HEK293 (cell line): ENCODE measurements around the gene ABR.

ENCODE experiments used
- CTCF ChIA-PET: fragments of 350-600 bp; formaldehyde crosslinking; extraction: SDS; loops from one replicate; lab custom pipeline; 2021; ENCODE audit warnings: antibody characterized with exemption; lab: Yijun Ruan, JAX
- POLR2A ChIA-PET: fragments of 300-600 bp; formaldehyde crosslinking; extraction: SDS; loops from one replicate; lab custom pipeline; 2020; ENCODE audit warnings: antibody characterized with exemption, inconsistent platforms; lab: Yijun Ruan, JAX
- H3K27ac ChIP-seq: fragments of 200-500 bp; sonication (Bioruptor generic); 2 replicates; pipeline ENCODE4 v1.5.1; 2014; ENCODE audit warnings: low read depth, low read length, control low read depth, inconsistent platforms; ENCODE audit errors: extremely low read depth
- H3K36me3 ChIP-seq, 2 experiments: fragments of 200-500 bp in 1 of 2; sonication (Bioruptor generic) in 1 of 2; 1 replicate in 1 of 2; 2 replicates in 1 of 2; pipeline ENCODE4 v1.5.1; 2014 to 2017; ENCODE audit warnings: inconsistent platforms in 2 of 2, low read length in 2 of 2; ENCODE audit not compliant: control insufficient read depth in 2 of 2, insufficient read depth in 1 of 2
- H3K4me1 ChIP-seq: fragments of 200-500 bp; sonication (Bioruptor generic); 2 replicates; pipeline ENCODE4 v1.5.1; 2014; ENCODE audit warnings: mild to moderate bottlenecking, low read length, inconsistent platforms; ENCODE audit not compliant: control insufficient read depth, insufficient read depth
- H3K4me3 ChIP-seq: 2 replicates; pipeline ENCODE4 v1.5.1; 2011; ENCODE audit warnings: low read depth, mild to moderate bottlenecking, control low read depth, low read length, moderate library complexity
- H3K9me3 ChIP-seq: fragments of 200-500 bp; sonication (Bioruptor generic); 2 replicates; pipeline ENCODE4 v1.5.1; 2014; ENCODE audit warnings: low read depth, low read length, inconsistent platforms; ENCODE audit not compliant: control insufficient read depth, insufficient read depth
- EGR2 ChIP-seq: fragments of 450-650 bp; formaldehyde crosslinking; IDR thresholded peaks from 2 replicates; pipeline ENCODE4 v1.5.1; 2016; ENCODE audit warnings: low read depth, missing biosample characterization, missing genetic modification characterization
- GLIS1 ChIP-seq: fragments of 450-650 bp; formaldehyde crosslinking; IDR thresholded peaks from 2 replicates; pipeline ENCODE4 v1.5.1; 2016; ENCODE audit warnings: missing biosample characterization, missing genetic modification characterization
- INSM2 ChIP-seq: fragments of 450-650 bp; formaldehyde crosslinking; IDR thresholded peaks from 2 replicates; pipeline ENCODE4 v1.5.1; 2016; ENCODE audit warnings: missing biosample characterization, missing genetic modification characterization
- PRDM10 ChIP-seq: fragments of 450-650 bp; formaldehyde crosslinking; IDR thresholded peaks from 2 replicates; pipeline ENCODE4 v1.5.1; 2016; ENCODE audit warnings: missing biosample characterization, missing genetic modification characterization
- SP2 ChIP-seq: fragments of 450-650 bp; formaldehyde crosslinking; IDR thresholded peaks from 2 replicates; pipeline ENCODE4 v1.5.1; 2016; ENCODE audit warnings: missing biosample characterization, missing genetic modification characterization
- ZIC2 ChIP-seq: fragments of 450-650 bp; formaldehyde crosslinking; IDR thresholded peaks from 2 replicates; pipeline ENCODE4 v1.5.1; 2016; ENCODE audit warnings: missing biosample characterization, missing genetic modification characterization
- ZNF114 ChIP-seq: fragments of 450-650 bp; formaldehyde crosslinking; IDR thresholded peaks from 2 replicates; pipeline ENCODE4 v1.5.0; 2017; ENCODE audit warnings: missing biosample characterization, missing genetic modification characterization
- ZNF174 ChIP-seq: fragments of 450-650 bp; formaldehyde crosslinking; IDR thresholded peaks from 2 replicates; pipeline ENCODE4 v1.5.0; 2017; ENCODE audit warnings: missing biosample characterization, mild to moderate bottlenecking, missing genetic modification characterization
- ZNF2 ChIP-seq: fragments of 450-650 bp; formaldehyde crosslinking; IDR thresholded peaks from 2 replicates; pipeline ENCODE4 v1.5.1; 2016; ENCODE audit warnings: missing biosample characterization, missing genetic modification characterization
- ZNF223 ChIP-seq: fragments of 450-650 bp; formaldehyde crosslinking; IDR thresholded peaks from 2 replicates; pipeline ENCODE4 v1.5.1; 2016; ENCODE audit warnings: missing biosample characterization, missing genetic modification characterization
- ZNF239 ChIP-seq: fragments of 450-650 bp; formaldehyde crosslinking; IDR thresholded peaks from 2 replicates; pipeline ENCODE4 v1.5.1; 2016; ENCODE audit warnings: missing biosample characterization, missing genetic modification characterization
- ZNF280C ChIP-seq: fragments of 450-650 bp; formaldehyde crosslinking; IDR thresholded peaks from 2 replicates; pipeline ENCODE4 v1.5.1; 2016; ENCODE audit warnings: missing biosample characterization, missing genetic modification characterization
- ZNF354C ChIP-seq: fragments of 450-650 bp; formaldehyde crosslinking; IDR thresholded peaks from 2 replicates; pipeline ENCODE4 v1.5.1; 2016; ENCODE audit warnings: missing biosample characterization, missing genetic modification characterization, low read depth, borderline replicate concordance
- ZNF37A ChIP-seq: fragments of 450-650 bp; IDR thresholded peaks from 2 replicates; pipeline ENCODE4 v1.5.1; 2018; ENCODE audit warnings: missing biosample characterization, missing genetic modification characterization
- ZNF555 ChIP-seq: fragments of 450-650 bp; formaldehyde crosslinking; conservative IDR thresholded peaks from 2 replicates; pipeline ENCODE4 v1.5.1; 2017; ENCODE audit warnings: missing biosample characterization, mild to moderate bottlenecking, missing genetic modification characterization, inconsistent platforms
- ZNF600 ChIP-seq: fragments of 450-650 bp; formaldehyde crosslinking; IDR thresholded peaks from 2 replicates; pipeline ENCODE4 v1.5.1; 2016; ENCODE audit warnings: missing biosample characterization, missing genetic modification characterization
- ZNF623 ChIP-seq: fragments of 450-650 bp; formaldehyde crosslinking; IDR thresholded peaks from 2 replicates; pipeline ENCODE4 v1.5.1; 2016; ENCODE audit warnings: missing biosample characterization, missing genetic modification characterization
- ZNF664 ChIP-seq: fragments of 450-650 bp; formaldehyde crosslinking; IDR thresholded peaks from 2 replicates; pipeline ENCODE4 v1.5.1; 2016; ENCODE audit warnings: missing biosample characterization, missing genetic modification characterization
- ZNF670 ChIP-seq: fragments of 450-650 bp; formaldehyde crosslinking; IDR thresholded peaks from 2 replicates; pipeline ENCODE4 v1.5.1; 2016; ENCODE audit warnings: missing biosample characterization, missing genetic modification characterization, low read depth
- ZSCAN5A ChIP-seq: fragments of 450-650 bp; formaldehyde crosslinking; IDR thresholded peaks from 2 replicates; pipeline ENCODE4 v1.5.1; 2016; ENCODE audit warnings: missing biosample characterization, missing genetic modification characterization

Gene ABR

GRCh38 chr17:1123921-1124715, 55.7 kb downstream of the ABR start (continued):
- TF ChIP-seq ZNF37A: no peak
- TF ChIP-seq ZNF664 (tag by site-specific recombination): no peak
- no peak for TF ChIP-seq ZNF223 (tag by site-specific recombination)
- peak; percentile 91 for TF ChIP-seq GLIS1 (tag by site-specific recombination)
- TF ChIP-seq ZNF354C (tag by site-specific recombination): no peak
- no peak for TF ChIP-seq ZNF670 (tag by site-specific recombination)
- TF ChIP-seq ZNF280C (tag by site-specific recombination): no peak
- TF ChIP-seq ZNF623: no peak
- TF ChIP-seq SP2 (tag by site-specific recombination): no peak
- no peak for TF ChIP-seq ZNF555 (tag by site-specific recombination)
- no peak for TF ChIP-seq ZSCAN5A
- no peak for TF ChIP-seq ZNF2 (tag by site-specific recombination)
- peak; percentile 54; the same call in 1 of the 2 replicates for TF ChIP-seq ZIC2
- no peak; the same call in 1 of the 2 replicates for TF ChIP-seq PRDM10 (tag by site-specific recombination)
- 0 out of 2 replicates have a peak, but pooled peaks have one; percentile 37 for TF ChIP-seq EGR2
- no peak for TF ChIP-seq ZNF174 (tag by site-specific recombination)
- no peak for TF ChIP-seq ZNF239 (tag by site-specific recombination)
- no peak for TF ChIP-seq INSM2
- TF ChIP-seq, all 188 proteins: peak for 4

DNA sequence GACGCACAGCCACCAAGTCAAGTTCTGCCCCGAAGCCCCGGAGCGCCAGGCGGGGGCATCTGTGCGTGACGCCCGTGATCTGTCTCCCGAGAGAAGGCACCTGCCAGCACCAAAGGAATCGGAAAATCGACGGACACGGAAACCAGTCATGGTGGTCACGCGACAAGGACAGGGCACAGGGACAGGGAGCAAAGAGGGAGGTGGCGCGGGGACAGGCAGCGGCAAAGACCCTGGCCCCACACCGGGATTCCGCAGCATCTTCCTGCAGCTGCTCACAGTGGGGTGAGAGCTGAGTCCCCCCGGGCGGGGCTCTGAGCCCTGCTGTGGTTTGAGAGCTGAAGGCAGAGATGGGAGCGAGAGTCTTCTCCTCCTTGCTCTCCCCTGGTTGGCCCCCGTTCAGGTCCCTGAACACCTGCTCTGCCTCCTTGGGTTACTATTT, 56.4 kb downstream of the ABR start:
- Histone ChIP-seq H3K27ac (no peak overlapping the region), H3K4me3 (no peak overlapping the region), H3K4me1 (no peaks in the 10 kb centered on the region; the same call in 1 of the 2 replicates), H3K36me3 (peaks cover 0 to 16% of the 10 kb centered on the region in 2 experiments; a peak in 1 of 3 replicates), H3K9me3 (no peaks in the 10 kb centered on the region)
- ChIA-PET CTCF (interaction anchor here (0.7 to 8.0 kb wide), 15 partner anchors 8 to 199 kb away, joined by 3 to 114 read pairs (median 6); no protein-coding TSS in a partner anchor), POLR2A (no interaction called here)
- no peak for TF ChIP-seq ZNF114 (tag by site-specific recombination)
- 0 out of 2 replicates have a peak, but pooled peaks have one; percentile 6 for TF ChIP-seq ZNF600 (tag by site-specific recombination)
